Measurements from ENCODE around the gene OR52E8. TPM values are rescaled to one million over a fixed set of nuclear protein-coding genes. Genes with fewer than 3 reads are reported as not detected.

The OR52E8 gene
- total RNA-seq: not detected in 2 replicates

DNA sequence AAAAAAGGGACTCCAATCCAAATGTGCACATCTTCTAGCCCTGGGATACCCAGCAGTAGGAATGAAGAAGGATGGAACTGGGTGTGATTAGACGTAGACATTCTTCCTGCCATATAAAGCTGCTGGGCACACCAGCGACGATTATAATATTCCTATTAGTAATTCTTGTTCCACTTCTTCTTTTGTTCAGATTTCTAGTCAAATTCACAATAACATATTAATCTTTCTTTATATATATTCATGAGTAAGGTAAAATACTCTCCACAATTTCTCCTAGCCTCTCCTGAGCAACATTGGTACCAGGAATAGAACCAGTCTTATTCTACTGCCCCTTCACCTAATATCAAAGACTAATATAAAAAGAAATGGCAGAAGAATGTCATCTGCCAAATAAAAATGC is at the start of gene OR52E8:
Gene OR52E8, minus strand, starts transcription at position 101 of the 400 bp plus-strand sequence. Its CDS starts 0 bp downstream, at position 101.

DNA sequence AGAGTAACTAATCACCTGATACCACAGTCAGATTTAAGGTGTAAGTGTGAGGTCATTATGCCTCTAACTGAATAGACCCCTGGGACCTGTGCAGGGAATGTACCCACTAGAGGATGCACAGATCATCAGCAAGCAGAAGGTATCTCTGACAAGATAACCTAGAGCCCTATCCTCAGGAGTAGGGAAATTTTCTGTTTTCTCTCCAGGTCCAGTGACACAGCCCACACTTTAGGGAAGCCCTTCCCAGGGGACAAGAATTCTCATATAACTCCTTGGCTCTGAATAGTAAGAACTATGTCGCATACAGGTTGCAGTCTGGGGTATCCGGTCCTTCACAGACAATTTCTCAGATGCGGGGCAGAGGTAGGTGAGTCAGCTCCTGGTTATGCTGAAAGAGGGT is 35.4 kb upstream of the OR52E8 start, which contains the start of gene OR52E5:
Gene OR52E5, plus strand, starts transcription at position 301 of the 400 bp plus-strand sequence. CDS start 7,569 bp downstream, outside the sequence.

DNA sequence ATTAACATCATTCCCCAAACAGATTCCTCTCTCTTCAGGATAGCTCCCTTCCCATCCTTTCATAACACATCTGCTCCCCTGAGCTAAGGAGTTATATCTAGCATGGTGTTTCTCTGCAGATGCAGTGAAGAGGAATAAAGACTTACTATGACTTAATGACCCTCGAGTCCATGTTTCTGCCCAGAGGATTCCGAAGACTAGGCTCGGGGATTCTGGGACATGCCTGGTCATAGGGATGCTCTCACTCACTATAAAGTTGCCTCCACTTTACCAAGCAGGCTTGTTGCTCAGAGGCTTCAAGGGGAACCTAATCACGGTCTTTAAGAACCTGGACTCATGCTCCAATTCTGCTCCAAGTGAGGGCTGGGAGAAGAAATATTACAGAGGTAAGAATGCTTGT is 22.8 kb upstream of the OR52E8 start, which contains the start of gene OR52E4:
Gene OR52E4, plus strand, starts transcription at position 301 of the 400 bp plus-strand sequence. CDS start 3,664 bp downstream, outside the sequence.

DNA sequence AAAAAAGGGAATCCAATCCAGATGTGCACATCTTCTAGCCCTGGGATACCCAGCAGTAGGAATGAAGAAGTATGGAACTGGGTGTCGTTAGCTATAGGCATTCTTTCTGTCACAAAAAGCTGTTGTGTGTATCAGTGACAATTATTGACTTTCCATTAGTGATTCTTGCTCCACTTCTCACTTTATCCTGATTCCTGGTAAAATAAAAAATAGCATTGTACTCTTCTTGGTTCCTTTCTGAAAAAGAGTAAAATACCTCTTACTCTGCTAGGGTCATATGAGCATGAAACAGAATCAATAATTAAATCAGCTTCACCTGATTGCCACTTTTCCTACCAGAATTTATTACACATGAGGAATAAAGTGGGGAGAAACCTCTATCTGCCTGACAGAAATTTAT is 15.7 kb downstream of the OR52E8 start, which contains the start of gene OR52E6:
Gene OR52E6, minus strand, starts transcription at position 101 of the 400 bp plus-strand sequence. Its CDS starts 0 bp downstream, at position 101.

DNA sequence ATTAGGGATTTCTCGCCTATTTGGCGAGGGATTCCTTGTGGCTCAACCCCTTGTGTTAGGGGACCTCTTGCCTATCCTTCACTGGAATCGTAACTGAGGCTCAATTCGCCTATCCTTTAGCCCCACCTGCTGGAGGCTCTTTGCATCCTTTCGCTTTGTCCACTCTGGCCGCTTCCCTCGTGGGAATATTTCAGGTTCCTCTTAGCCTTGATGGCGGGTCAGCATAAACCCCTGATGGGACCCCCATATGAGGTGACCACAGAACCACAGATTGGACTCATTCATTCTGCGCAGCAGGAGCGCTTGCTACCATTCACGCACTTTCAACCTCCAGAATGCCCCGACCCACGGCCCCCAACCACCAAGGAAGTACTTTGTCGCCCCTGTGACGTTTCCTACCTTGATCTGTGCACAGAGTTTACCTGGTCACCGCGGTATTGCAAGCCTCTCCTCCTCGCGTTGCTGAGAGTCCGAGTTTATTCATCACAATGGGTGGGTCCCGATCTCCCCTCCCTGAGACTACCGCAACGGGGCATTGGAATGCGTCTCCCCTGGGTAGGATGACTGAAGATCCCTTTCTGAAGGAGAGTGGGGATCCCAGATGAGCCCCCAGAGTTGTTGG is 48.9 kb downstream of the OR52E8 start, which contains the start of gene OR52N2:
Gene OR52N2, plus strand, starts transcription at position 425 of the 622 bp plus-strand sequence. CDS start 11,412 bp downstream, outside the sequence.

Other genes with a start within 250 kb of the OR52E8 start
- 10.7 and 16.7 TPM in 2 replicates for gene TRIM34, start 232.7 kb downstream of the OR52E8 start, total RNA-seq
- gene TRIM5, start 172.6 kb downstream of the OR52E8 start, total RNA-seq: 39.2 and 54.7 TPM in 2 replicates
- 134 and 153 TPM in 2 replicates for gene TRIM22, start 167.9 kb downstream of the OR52E8 start, total RNA-seq
- not detected in 2 replicates for gene OR56B1, start 121.2 kb downstream of the OR52E8 start, total RNA-seq
- gene OR52N4, start 103.4 kb downstream of the OR52E8 start, total RNA-seq: not detected in 2 replicates
- gene OR52N5, start 74.3 kb downstream of the OR52E8 start, total RNA-seq: not detected in 2 replicates
- gene OR52N1, start 66.4 kb downstream of the OR52E8 start, total RNA-seq: 0.09 TPM in 1 of 2 replicates, not detected in the other
- not detected in 2 replicates for gene OR52N2, start 48.8 kb downstream of the OR52E8 start, total RNA-seq
- not detected in 2 replicates for gene OR52E6, start 15.8 kb downstream of the OR52E8 start, total RNA-seq
- not detected in 2 replicates for gene OR52E4, start 22.9 kb upstream of the OR52E8 start, total RNA-seq
- not detected in 2 replicates for gene OR52E5, start 35.5 kb upstream of the OR52E8 start, total RNA-seq
- gene OR56A3, start 84.6 kb upstream of the OR52E8 start, total RNA-seq: not detected in 2 replicates
- not detected in 2 replicates for gene OR56A5, start 110.8 kb upstream of the OR52E8 start, total RNA-seq
- not detected in 2 replicates for gene OR52L1, start 129.3 kb upstream of the OR52E8 start, total RNA-seq
- gene OR56A4, start 149.3 kb upstream of the OR52E8 start, total RNA-seq: not detected in 2 replicates
- gene OR56A1, start 173.1 kb upstream of the OR52E8 start, total RNA-seq: under 0.01 TPM in 1 of 2 replicates, not detected in the other
- gene OR56B4, start 250.0 kb upstream of the OR52E8 start, total RNA-seq: not detected in 2 replicates